ENCODE measurements around the gene DIS3L2.

The DIS3L2 gene

GRCh38 chr2:232322560-232323327 lies 361.2 kb downstream of the DIS3L2 start:
- TF ChIP-seq, protein P1, sequence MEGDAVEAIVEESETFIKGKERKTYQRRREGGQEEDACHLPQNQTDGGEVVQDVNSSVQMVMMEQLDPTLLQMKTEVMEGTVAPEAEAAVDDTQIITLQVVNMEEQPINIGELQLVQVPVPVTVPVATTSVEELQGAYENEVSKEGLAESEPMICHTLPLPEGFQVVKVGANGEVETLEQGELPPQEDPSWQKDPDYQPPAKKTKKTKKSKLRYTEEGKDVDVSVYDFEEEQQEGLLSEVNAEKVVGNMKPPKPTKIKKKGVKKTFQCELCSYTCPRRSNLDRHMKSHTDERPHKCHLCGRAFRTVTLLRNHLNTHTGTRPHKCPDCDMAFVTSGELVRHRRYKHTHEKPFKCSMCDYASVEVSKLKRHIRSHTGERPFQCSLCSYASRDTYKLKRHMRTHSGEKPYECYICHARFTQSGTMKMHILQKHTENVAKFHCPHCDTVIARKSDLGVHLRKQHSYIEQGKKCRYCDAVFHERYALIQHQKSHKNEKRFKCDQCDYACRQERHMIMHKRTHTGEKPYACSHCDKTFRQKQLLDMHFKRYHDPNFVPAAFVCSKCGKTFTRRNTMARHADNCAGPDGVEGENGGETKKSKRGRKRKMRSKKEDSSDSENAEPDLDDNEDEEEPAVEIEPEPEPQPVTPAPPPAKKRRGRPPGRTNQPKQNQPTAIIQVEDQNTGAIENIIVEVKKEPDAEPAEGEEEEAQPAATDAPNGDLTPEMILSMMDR (IDR thresholded peaks at IDR 0.05): no peak

DNA sequence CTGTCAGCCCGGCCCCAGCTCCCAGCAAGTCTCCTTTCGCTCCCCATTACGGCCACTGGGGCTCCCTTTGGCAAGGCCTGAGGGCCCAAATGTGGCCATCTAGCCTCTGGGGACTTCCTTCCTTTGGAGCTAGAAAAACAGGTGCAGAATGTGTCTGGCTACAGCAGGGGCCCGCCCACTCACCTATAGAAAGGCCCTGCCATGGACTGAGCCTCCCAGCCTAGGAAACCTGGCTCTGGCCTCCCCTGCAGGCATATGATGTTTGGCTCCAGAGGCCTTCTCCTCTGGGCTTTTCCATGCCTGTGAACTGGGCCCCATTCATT lies 361.8 kb downstream of the DIS3L2 start:
- TF ChIP-seq, protein P1 (IDR thresholded peaks at IDR 0.05): no peak

DNA sequence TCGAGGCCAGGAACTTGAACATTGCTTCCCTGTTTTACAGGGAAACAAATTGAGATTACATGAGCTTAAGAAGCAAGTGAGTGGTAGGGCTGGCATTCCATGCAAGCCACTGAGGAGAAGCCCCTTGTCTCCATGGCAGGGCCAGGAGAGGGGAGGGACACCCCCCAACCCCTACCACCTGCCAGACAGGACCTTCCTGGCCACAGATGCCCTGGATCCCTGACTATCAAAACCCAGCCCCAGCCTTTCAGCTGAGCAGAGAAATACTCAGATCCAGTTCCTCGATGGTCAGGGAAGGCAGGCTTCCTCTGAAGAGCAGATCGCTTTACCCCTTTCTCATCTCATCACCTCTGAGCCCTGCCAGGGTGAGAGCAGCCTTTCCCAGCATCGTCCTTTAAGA lies 363.3 kb downstream of the DIS3L2 start:
- TF ChIP-seq, protein P1 (IDR thresholded peaks at IDR 0.05): no peak

- TF ChIP-seq, protein P1 (IDR thresholded peaks at IDR 0.05): peak; percentile 49
Measured at GRCh38 chr2:232325324-232326273, 364.1 kb downstream of the DIS3L2 start.

DNA sequence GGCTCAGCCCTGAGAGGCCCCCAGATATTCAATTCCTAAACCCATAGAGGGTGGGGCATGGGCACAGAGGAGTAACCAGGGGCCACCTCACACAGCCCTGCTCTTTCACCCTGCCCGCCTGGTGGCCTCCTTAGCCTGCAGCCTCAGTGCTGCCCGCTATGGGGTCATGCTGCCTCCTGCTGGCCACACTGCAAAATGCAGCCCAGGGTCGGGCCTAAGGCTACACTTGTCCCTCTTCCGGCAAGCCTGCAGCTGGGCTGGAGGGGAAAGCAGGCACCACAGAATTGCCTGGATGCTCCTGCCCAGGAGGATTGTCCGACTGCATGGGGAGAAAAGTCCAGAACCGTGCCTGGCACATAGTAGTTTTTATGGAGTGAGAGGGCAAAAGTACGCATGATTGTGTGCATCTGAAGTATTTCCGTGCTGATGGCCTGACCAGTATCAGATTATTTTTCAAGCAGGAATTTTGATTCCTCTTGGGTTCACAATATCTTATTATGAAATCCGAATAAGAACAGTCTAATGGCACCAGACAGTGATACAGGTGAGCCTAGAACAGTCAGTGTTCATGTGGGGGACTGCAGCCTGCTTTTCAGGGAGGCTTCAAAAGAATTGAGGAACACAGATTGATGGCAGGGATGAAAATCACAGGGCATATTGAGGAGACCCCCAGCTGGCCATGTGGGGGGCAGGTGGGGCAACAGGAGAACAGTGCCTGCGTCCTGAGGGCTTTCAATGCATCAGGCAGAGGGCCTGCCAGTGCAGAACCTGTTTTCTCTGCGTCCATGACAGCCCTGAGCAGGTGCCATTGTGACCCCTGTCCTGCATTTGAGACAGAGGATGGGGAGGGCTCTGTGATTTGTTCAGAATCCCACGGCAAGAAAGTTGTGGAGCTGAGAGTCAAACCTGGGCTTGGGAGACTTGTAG lies 365.9 kb downstream of the DIS3L2 start:
- TF ChIP-seq, protein P1 (IDR thresholded peaks at IDR 0.05): peak; percentile 94

DNA sequence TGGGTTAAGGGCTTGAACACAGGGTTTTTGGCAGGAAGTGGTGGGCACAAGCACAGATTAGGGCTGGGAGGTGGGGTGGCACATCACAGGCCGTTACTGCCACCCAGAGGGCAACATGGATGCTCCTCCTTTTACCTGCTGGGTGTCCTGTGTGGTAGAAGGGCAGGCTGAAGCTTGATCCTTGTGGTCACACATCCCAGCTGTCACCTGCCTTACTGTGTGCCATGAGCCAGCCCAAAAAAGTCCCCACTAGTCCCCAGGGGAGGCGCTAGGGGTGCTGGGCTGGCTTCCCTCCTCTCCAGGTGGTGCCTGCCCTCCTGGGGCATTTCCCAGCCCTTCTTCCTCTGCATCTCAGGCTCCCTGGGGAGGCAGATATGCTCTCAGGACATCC lies 366.5 kb downstream of the DIS3L2 start:
- TF ChIP-seq, protein P1 (IDR thresholded peaks at IDR 0.05): no peak
